NT2/D1 (cell line): Measurements from ENCODE around the gene KLHL29.

Experiments
- SUZ12 ChIP-seq: IDR thresholded peaks from 2 replicates; pipeline ENCODE4 v1.6.1; 2011; ENCODE audit not compliant: insufficient read length, insufficient read depth; ENCODE audit errors: extremely low read depth
- YY1 ChIP-seq: IDR thresholded peaks from 2 replicates; pipeline ENCODE4 v1.6.1; 2011; ENCODE audit not compliant: insufficient read length, insufficient read depth
- ZNF274 ChIP-seq: IDR thresholded peaks from 2 replicates; pipeline ENCODE4 v1.6.1; 2011; ENCODE audit warnings: mild to moderate bottlenecking, low read depth, low read length

DNA sequence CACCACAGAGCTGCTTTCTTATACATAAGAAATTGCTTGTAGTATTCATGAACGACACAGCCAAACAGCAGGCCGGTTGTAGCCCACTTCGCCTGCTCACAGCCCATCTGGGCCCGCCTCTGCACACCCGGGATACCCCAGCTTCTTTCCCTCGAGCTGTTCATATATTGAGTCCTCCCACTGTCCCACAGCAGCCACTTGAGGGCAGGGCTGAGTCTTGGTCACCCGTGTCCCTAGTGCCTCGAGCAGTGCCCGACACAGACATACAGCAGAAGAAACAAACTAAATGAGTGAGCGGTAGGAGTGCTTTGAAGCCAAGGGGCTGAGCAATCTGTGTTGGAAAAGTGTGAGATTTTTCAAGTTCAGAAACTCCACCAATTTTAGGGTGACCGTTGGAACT is 251.4 kb downstream of the KLHL29 start:
- TF ChIP-seq YY1 (no peak), SUZ12 (no peak), ZNF274 (no peak)
